ENCODE data around the gene CPTP.

The CPTP gene

GRCh38 chr1:1335792-1336248 lies 11.2 kb downstream of the CPTP start:
- Histone ChIP-seq H3K4me1 (ENCODE audit: control insufficient read depth, insufficient read depth, low read length) (no peaks in the 10 kb centered on the region), H3K36me3 (ENCODE audit: control insufficient read depth, insufficient read depth, low read length) (peaks cover 17% of the 10 kb centered on the region), H3K4me3 (ENCODE audit: low read length) (no peak overlapping the region), H3K9me3 (ENCODE audit: control insufficient read depth, insufficient read depth, low read length) (no peaks in the 10 kb centered on the region), H3K27ac (ENCODE audit: low read length) (no peak overlapping the region), H3K27me3 (ENCODE audit: control insufficient read depth, insufficient read depth, low read length) (no peaks in the 10 kb centered on the region)
- WGBS (ENCODE audit: insufficient coverage, insufficient read length) = no CpG with 5 or more reads among the region's 21 CpGs
- DNase-seq (ENCODE audit: low read depth, low spot score) = no peak

GRCh38 chr1:1336446-1336845 lies 11.8 kb downstream of the CPTP start:
- no peak overlapping the region for H3K4me3 ChIP-seq (ENCODE audit: low read length)
- H3K27ac ChIP-seq (ENCODE audit: low read length) = no peak overlapping the region
- H3K9me3 ChIP-seq (ENCODE audit: control insufficient read depth, insufficient read depth, low read length) = no peaks in the 10 kb centered on the region
- DNase-seq (ENCODE audit: low read depth, low spot score) = no peak
- WGBS (ENCODE audit: insufficient coverage, insufficient read length) = no CpG with 5 or more reads among the region's 26 CpGs
- H3K36me3 ChIP-seq (ENCODE audit: control insufficient read depth, insufficient read depth, low read length) = peaks cover 22% of the 10 kb centered on the region
- no peaks in the 10 kb centered on the region for H3K4me1 ChIP-seq (ENCODE audit: control insufficient read depth, insufficient read depth, low read length)
- H3K27me3 ChIP-seq (ENCODE audit: control insufficient read depth, insufficient read depth, low read length) = no peaks in the 10 kb centered on the region

GRCh38 chr1:1336931-1337792 lies 12.6 kb downstream of the CPTP start:
- no peak overlapping the region for H3K4me3 ChIP-seq (ENCODE audit: low read length)
- H3K36me3 ChIP-seq (ENCODE audit: control insufficient read depth, insufficient read depth, low read length) = peaks cover 24% of the 10 kb centered on the region
- no peak for DNase-seq (ENCODE audit: low read depth, low spot score)
- no peaks in the 10 kb centered on the region for H3K4me1 ChIP-seq (ENCODE audit: control insufficient read depth, insufficient read depth, low read length)
- no peaks in the 10 kb centered on the region for H3K9me3 ChIP-seq (ENCODE audit: control insufficient read depth, insufficient read depth, low read length)
- no CpG with 5 or more reads among the region's 32 CpGs for WGBS (ENCODE audit: insufficient coverage, insufficient read length)
- H3K27ac ChIP-seq (ENCODE audit: low read length) = no peak overlapping the region
- H3K27me3 ChIP-seq (ENCODE audit: control insufficient read depth, insufficient read depth, low read length) = no peaks in the 10 kb centered on the region

GRCh38 chr1:1337793-1338147 lies 13.2 kb downstream of the CPTP start:
- Histone ChIP-seq H3K4me3 (ENCODE audit: low read length) (no peak overlapping the region), H3K36me3 (ENCODE audit: control insufficient read depth, insufficient read depth, low read length) (peaks cover 24% of the 10 kb centered on the region), H3K4me1 (ENCODE audit: control insufficient read depth, insufficient read depth, low read length) (no peaks in the 10 kb centered on the region), H3K27ac (ENCODE audit: low read length) (no peak overlapping the region), H3K27me3 (ENCODE audit: control insufficient read depth, insufficient read depth, low read length) (no peaks in the 10 kb centered on the region), H3K9me3 (ENCODE audit: control insufficient read depth, insufficient read depth, low read length) (no peaks in the 10 kb centered on the region)
- WGBS (ENCODE audit: insufficient coverage, insufficient read length) = no CpG with 5 or more reads among the region's 18 CpGs
- DNase-seq (ENCODE audit: low read depth, low spot score) = no peak

GRCh38 chr1:1338278-1338677 lies 13.7 kb downstream of the CPTP start:
- H3K4me1 ChIP-seq (ENCODE audit: control insufficient read depth, insufficient read depth, low read length) = no peaks in the 10 kb centered on the region
- no peak overlapping the region for H3K4me3 ChIP-seq (ENCODE audit: low read length)
- no peak for DNase-seq (ENCODE audit: low read depth, low spot score)
- H3K27ac ChIP-seq (ENCODE audit: low read length) = no peak overlapping the region
- H3K27me3 ChIP-seq (ENCODE audit: control insufficient read depth, insufficient read depth, low read length) = no peaks in the 10 kb centered on the region
- H3K9me3 ChIP-seq (ENCODE audit: control insufficient read depth, insufficient read depth, low read length) = no peaks in the 10 kb centered on the region
- no CpG with 5 or more reads among the region's 36 CpGs for WGBS (ENCODE audit: insufficient coverage, insufficient read length)
- peaks cover 24% of the 10 kb centered on the region for H3K36me3 ChIP-seq (ENCODE audit: control insufficient read depth, insufficient read depth, low read length)

GRCh38 chr1:1340185-1340584 lies 15.6 kb downstream of the CPTP start:
- Histone ChIP-seq H3K36me3 (ENCODE audit: control insufficient read depth, insufficient read depth, low read length) (peaks cover 24% of the 10 kb centered on the region), H3K27me3 (ENCODE audit: control insufficient read depth, insufficient read depth, low read length) (no peaks in the 10 kb centered on the region), H3K4me1 (ENCODE audit: control insufficient read depth, insufficient read depth, low read length) (no peaks in the 10 kb centered on the region), H3K4me3 (ENCODE audit: low read length) (no peak overlapping the region), H3K27ac (ENCODE audit: low read length) (no peak overlapping the region), H3K9me3 (ENCODE audit: control insufficient read depth, insufficient read depth, low read length) (no peaks in the 10 kb centered on the region)
- no CpG with 5 or more reads among the region's 23 CpGs for WGBS (ENCODE audit: insufficient coverage, insufficient read length)
- no peak for DNase-seq (ENCODE audit: low read depth, low spot score)

GRCh38 chr1:1340791-1341548 lies 16.4 kb downstream of the CPTP start:
- Histone ChIP-seq H3K9me3 (ENCODE audit: control insufficient read depth, insufficient read depth, low read length) (no peaks in the 10 kb centered on the region), H3K27ac (ENCODE audit: low read length) (no peak overlapping the region), H3K36me3 (ENCODE audit: control insufficient read depth, insufficient read depth, low read length) (peaks cover 17% of the 10 kb centered on the region), H3K27me3 (ENCODE audit: control insufficient read depth, insufficient read depth, low read length) (no peaks in the 10 kb centered on the region), H3K4me3 (ENCODE audit: low read length) (no peak overlapping the region), H3K4me1 (ENCODE audit: control insufficient read depth, insufficient read depth, low read length) (no peaks in the 10 kb centered on the region)
- no peak for DNase-seq (ENCODE audit: low read depth, low spot score)
- WGBS (ENCODE audit: insufficient coverage, insufficient read length) = no CpG with 5 or more reads among the region's 36 CpGs

GRCh38 chr1:1341549-1342021 lies 17.0 kb downstream of the CPTP start:
- Histone ChIP-seq H3K4me1 (ENCODE audit: control insufficient read depth, insufficient read depth, low read length) (no peaks in the 10 kb centered on the region), H3K36me3 (ENCODE audit: control insufficient read depth, insufficient read depth, low read length) (peaks cover 17% of the 10 kb centered on the region), H3K4me3 (ENCODE audit: low read length) (no peak overlapping the region), H3K27ac (ENCODE audit: low read length) (no peak overlapping the region), H3K27me3 (ENCODE audit: control insufficient read depth, insufficient read depth, low read length) (no peaks in the 10 kb centered on the region), H3K9me3 (ENCODE audit: control insufficient read depth, insufficient read depth, low read length) (no peaks in the 10 kb centered on the region)
- DNase-seq (ENCODE audit: low read depth, low spot score) = no peak
- no CpG with 5 or more reads among the region's 17 CpGs for WGBS (ENCODE audit: insufficient coverage, insufficient read length)

GRCh38 chr1:1342061-1342562 lies 17.5 kb downstream of the CPTP start:
- Histone ChIP-seq H3K4me1 (ENCODE audit: control insufficient read depth, insufficient read depth, low read length) (no peaks in the 10 kb centered on the region), H3K9me3 (ENCODE audit: control insufficient read depth, insufficient read depth, low read length) (no peaks in the 10 kb centered on the region), H3K36me3 (ENCODE audit: control insufficient read depth, insufficient read depth, low read length) (peaks cover 17% of the 10 kb centered on the region), H3K4me3 (ENCODE audit: low read length) (no peak overlapping the region), H3K27me3 (ENCODE audit: control insufficient read depth, insufficient read depth, low read length) (no peaks in the 10 kb centered on the region), H3K27ac (ENCODE audit: low read length) (no peak overlapping the region)
- no CpG with 5 or more reads among the region's 28 CpGs for WGBS (ENCODE audit: insufficient coverage, insufficient read length)
- DNase-seq (ENCODE audit: low read depth, low spot score) = no peak

- Histone ChIP-seq H3K4me1 (ENCODE audit: control insufficient read depth, insufficient read depth, low read length) (peaks cover under 1% of the 10 kb centered on the region), H3K27ac (ENCODE audit: low read length) (no peak overlapping the region), H3K4me3 (ENCODE audit: low read length) (no peak overlapping the region), H3K9me3 (ENCODE audit: control insufficient read depth, insufficient read depth, low read length) (no peaks in the 10 kb centered on the region), H3K27me3 (ENCODE audit: control insufficient read depth, insufficient read depth, low read length) (no peaks in the 10 kb centered on the region), H3K36me3 (ENCODE audit: control insufficient read depth, insufficient read depth, low read length) (peaks cover 17% of the 10 kb centered on the region)
- DNase-seq (ENCODE audit: low read depth, low spot score) = no peak
- WGBS (ENCODE audit: insufficient coverage, insufficient read length) = no CpG with 5 or more reads among the region's 18 CpGs
These were observed 18.0 kb downstream of the CPTP start for GRCh38 chr1:1342584-1343115.

All from iPS DF 6.9 (cell line).